Activated naive CD8-positive, alpha-beta T cell (primary cell): ENCODE results near the gene LAMA1.

Experiments used
- H3K27ac Mint-ChIP-seq: one replicate; pipeline ENCODE4 v1.8.0; 2021; ENCODE audit warnings: mixed read lengths
- H3K27me3 Mint-ChIP-seq: one replicate; pipeline ENCODE4 v1.8.0; 2021; ENCODE audit warnings: mixed read lengths
- H3K36me3 Mint-ChIP-seq: one replicate; pipeline ENCODE4 v1.8.0; 2021; ENCODE audit warnings: mixed read lengths
- H3K4me1 Mint-ChIP-seq: one replicate; pipeline ENCODE4 v1.8.0; 2021; ENCODE audit warnings: low read depth, mixed read lengths
- H3K4me3 Mint-ChIP-seq: one replicate; pipeline ENCODE4 v1.8.0; 2021; ENCODE audit warnings: mild to moderate bottlenecking, mixed read lengths
- H3K9me3 Mint-ChIP-seq: one replicate; pipeline ENCODE4 v1.8.0; 2021; ENCODE audit warnings: low read depth, mixed read lengths

The LAMA1 gene

DNA sequence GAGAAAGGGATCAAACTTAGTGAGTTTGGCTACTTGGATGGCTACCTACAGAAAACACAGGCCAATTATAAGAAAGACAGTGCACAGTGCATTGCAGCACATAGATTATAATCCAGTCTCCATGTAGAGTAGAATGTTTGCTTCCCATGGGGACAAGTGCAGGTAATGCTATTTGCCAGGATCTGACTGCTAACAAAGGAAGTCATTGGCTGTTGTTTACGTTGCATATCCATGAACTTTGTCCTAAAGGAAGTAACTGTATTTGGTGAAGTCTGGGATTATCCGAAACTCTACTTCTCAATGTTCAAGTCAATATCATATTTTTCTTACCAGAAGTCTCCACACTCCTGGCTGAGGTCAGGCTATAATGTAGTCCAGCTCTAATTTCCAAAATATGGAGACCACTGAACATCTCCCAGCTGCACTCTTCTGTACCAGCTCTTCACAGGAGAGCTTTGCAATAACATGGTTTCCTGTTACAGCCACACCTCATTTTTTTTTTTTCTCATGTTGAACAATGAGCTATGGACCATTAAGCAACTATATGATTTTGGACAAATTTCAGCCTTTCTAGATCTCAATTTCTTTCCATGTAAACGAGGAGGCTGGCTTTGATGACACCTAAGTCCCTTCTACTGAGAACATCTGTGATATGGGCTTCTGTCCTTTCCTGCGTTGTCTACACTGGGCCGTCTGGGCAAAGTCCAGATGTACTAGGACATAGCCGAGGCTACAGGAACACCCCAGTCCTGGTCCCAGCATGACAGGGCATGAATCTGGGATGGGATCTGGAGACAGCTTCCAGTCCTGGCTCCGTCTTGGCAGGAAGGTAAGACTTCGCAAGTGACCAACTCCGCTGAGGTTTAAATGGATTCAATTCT, 154.8 kb downstream of the LAMA1 start:
- no peak overlapping the region for H3K27ac Mint-ChIP-seq
- H3K4me1 Mint-ChIP-seq = no peaks in the 10 kb centered on the region

DNA sequence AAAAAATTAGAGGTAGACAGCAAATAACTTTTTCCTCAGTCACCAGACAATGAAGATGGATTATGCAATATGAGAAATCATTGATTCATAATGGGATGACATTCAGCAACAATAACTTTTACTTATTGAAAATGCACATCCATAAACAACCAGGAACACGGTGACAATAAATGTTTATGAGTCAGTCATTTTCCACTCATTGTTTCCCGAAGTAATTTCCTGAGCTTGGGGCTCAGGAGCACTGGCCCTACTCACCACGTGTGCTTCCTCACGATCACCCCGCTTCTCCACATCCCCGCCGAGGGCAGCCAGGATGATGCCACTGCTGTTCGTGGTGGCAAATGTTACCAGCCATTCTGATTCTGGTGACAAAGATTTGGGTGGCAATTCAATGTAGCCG, 156.3 kb downstream of the LAMA1 start:
- H3K9me3 Mint-ChIP-seq = no peaks in the 10 kb centered on the region
- H3K4me3 Mint-ChIP-seq = no peak overlapping the region
- no peak overlapping the region for H3K27ac Mint-ChIP-seq
- H3K27me3 Mint-ChIP-seq = no peaks in the 10 kb centered on the region
- no peaks in the 10 kb centered on the region for H3K36me3 Mint-ChIP-seq
- no peaks in the 10 kb centered on the region for H3K4me1 Mint-ChIP-seq

More for the DNA sequence above, 154.8 kb downstream of the LAMA1 start:
- no peak overlapping the region for H3K4me3 Mint-ChIP-seq
- no peaks in the 10 kb centered on the region for H3K9me3 Mint-ChIP-seq
- H3K36me3 Mint-ChIP-seq = no peaks in the 10 kb centered on the region
- H3K27me3 Mint-ChIP-seq = no peaks in the 10 kb centered on the region

DNA sequence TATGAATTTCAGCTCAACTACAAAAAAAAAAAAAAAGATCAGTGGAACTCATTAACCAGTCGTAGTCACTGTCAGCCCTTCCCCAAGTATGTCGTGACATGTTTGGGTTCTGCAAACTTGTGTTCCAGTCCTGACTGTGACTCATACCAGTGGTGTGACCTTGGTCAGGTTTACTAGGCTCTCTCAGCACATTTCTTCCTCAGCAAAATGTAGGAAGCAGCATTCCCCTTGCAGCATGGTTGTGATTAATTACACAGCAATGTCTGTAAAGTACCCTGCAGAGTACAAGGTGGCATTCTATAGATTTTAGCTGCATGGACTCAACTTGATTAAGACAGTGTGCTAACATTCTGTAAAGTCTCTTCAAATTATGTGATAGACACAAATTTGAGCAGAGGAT, 156.9 kb downstream of the LAMA1 start:
- Mint-ChIP-seq H3K36me3 (no peaks in the 10 kb centered on the region), H3K27me3 (no peaks in the 10 kb centered on the region), H3K4me1 (no peaks in the 10 kb centered on the region)

DNA sequence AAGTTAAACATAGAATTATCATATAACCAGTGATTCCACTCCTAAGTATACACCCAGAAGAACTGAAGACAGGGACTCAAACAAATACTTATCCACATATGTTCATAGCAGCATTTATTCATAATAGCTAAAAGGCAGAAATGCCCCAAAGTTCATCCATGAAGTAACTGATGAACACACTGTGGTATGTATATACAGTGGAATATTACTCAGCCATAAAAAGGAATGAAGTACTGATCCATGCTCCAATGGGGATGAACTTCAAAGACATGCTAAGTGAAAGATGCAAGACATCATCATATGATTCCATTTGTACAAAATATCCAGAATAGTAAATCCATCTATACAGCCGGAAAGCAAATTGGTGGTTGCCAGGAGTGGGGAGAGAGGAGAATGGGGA, 157.5 kb downstream of the LAMA1 start:
- Mint-ChIP-seq H3K27me3 (no peaks in the 10 kb centered on the region), H3K4me3 (no peak overlapping the region), H3K4me1 (no peaks in the 10 kb centered on the region), H3K27ac (no peak overlapping the region), H3K36me3 (no peaks in the 10 kb centered on the region), H3K9me3 (no peaks in the 10 kb centered on the region)

More for the DNA sequence above, 156.9 kb downstream of the LAMA1 start:
- Mint-ChIP-seq H3K9me3 (no peaks in the 10 kb centered on the region), H3K4me3 (no peak overlapping the region), H3K27ac (no peak overlapping the region)

DNA sequence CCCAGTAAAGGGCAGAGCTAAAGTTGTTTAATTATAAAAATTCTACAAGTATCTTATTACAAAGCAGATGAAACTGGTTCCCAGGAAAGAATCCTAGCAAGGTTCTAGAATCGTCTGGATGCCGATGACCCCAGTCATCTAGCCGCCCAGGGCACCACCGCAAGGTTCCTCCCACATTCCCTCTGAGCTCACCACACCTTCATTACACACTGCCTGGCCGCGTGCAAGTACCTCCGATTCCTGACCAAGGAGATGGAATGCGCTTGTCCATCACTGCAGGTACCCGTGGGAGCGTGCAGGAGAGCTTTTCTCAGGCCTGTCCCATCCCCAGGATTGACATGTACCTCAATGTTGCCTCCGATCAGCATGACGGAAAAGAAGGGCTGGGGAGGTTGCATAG, 158.5 kb downstream of the LAMA1 start:
- Mint-ChIP-seq H3K27me3 (no peaks in the 10 kb centered on the region), H3K4me1 (no peaks in the 10 kb centered on the region), H3K36me3 (no peaks in the 10 kb centered on the region), H3K27ac (no peak overlapping the region), H3K4me3 (no peak overlapping the region), H3K9me3 (no peaks in the 10 kb centered on the region)

GRCh38 chr18:6956999-6957398, 160.6 kb downstream of the LAMA1 start:
- H3K36me3 Mint-ChIP-seq = no peaks in the 10 kb centered on the region
- no peak overlapping the region for H3K4me3 Mint-ChIP-seq
- no peaks in the 10 kb centered on the region for H3K9me3 Mint-ChIP-seq
- no peaks in the 10 kb centered on the region for H3K27me3 Mint-ChIP-seq
- H3K27ac Mint-ChIP-seq = no peak overlapping the region
- H3K4me1 Mint-ChIP-seq = no peaks in the 10 kb centered on the region

DNA sequence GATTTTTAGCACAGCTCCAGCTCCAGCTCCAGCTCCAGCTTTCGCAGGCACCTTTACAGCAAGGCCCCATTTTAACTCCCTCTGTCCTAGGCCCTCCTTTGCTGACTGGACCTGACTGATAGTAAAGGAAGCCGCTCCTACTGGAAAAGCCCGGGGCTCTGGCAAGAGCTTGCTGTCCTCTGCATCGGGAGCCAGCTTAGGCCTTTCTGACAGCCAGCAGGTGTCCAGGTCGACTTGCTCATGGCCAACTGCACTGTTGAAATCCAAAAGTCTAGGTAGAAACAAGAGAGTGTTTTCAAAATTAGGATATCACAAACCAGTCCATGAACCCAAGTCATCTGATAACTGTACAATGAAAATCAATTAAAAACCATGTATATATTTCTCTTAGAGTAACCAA, 161.1 kb downstream of the LAMA1 start:
- Mint-ChIP-seq H3K9me3 (no peaks in the 10 kb centered on the region), H3K27ac (no peak overlapping the region), H3K36me3 (no peaks in the 10 kb centered on the region), H3K27me3 (no peaks in the 10 kb centered on the region), H3K4me3 (no peak overlapping the region), H3K4me1 (no peaks in the 10 kb centered on the region)

- Mint-ChIP-seq H3K27me3 (no peaks in the 10 kb centered on the region), H3K9me3 (no peaks in the 10 kb centered on the region), H3K27ac (no peak overlapping the region), H3K36me3 (no peaks in the 10 kb centered on the region), H3K4me3 (no peak overlapping the region), H3K4me1 (no peaks in the 10 kb centered on the region)
Observed at GRCh38 chr18:6955304-6955703, 162.3 kb downstream of the LAMA1 start.

- Mint-ChIP-seq H3K36me3 (no peaks in the 10 kb centered on the region), H3K9me3 (no peaks in the 10 kb centered on the region), H3K27me3 (no peaks in the 10 kb centered on the region), H3K4me1 (no peaks in the 10 kb centered on the region), H3K4me3 (no peak overlapping the region), H3K27ac (no peak overlapping the region)
Observed at GRCh38 chr18:6954501-6954900, 163.1 kb downstream of the LAMA1 start.

DNA sequence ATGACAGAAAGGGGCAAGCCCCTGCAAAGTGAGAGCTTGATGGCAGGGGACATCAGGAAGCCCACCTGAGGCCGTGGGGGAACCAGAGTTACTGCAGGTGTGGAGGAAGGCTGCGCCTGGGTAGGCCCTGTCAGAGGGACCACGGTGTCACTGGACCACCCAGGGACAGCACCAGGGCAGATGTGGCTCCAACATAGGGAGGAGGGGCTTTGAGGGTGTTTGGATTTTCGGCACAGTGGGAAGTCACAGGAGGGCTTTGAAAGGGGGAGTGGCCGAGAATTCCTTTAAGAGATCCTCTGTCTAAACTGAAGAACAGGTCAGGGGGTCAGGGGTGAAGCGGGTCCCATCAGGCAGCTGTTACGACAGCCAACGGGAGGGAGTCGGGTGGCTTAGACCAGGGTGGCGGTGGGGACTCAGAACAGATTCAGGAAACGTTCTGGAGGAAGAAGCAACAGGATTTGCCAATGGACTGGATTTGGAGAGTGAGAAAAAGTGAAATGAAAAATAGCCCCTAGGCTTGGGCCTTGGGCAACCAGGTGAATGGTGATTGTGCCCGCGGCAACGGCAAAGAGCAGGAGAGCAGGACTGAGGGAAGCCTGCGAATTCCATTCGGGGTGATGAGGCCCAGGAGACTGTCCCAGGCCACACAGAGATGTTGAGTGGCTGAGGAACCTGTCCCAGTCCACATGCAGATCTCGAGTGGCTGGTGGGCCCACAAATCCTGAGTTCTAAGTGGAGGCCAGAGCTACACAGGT, 166.1 kb downstream of the LAMA1 start:
- no peaks in the 10 kb centered on the region for H3K4me1 Mint-ChIP-seq
- H3K36me3 Mint-ChIP-seq = no peaks in the 10 kb centered on the region
- no peaks in the 10 kb centered on the region for H3K27me3 Mint-ChIP-seq
- H3K4me3 Mint-ChIP-seq = no peak overlapping the region
- no peaks in the 10 kb centered on the region for H3K9me3 Mint-ChIP-seq
- H3K27ac Mint-ChIP-seq = no peak overlapping the region

- Mint-ChIP-seq H3K36me3 (no peaks in the 10 kb centered on the region), H3K27me3 (no peaks in the 10 kb centered on the region), H3K4me1 (no peaks in the 10 kb centered on the region), H3K4me3 (no peak overlapping the region), H3K9me3 (no peaks in the 10 kb centered on the region), H3K27ac (no peak overlapping the region)
Observed at GRCh38 chr18:6950641-6951040, 167.0 kb downstream of the LAMA1 start.

- H3K4me1 Mint-ChIP-seq = no peaks in the 10 kb centered on the region
- H3K36me3 Mint-ChIP-seq = no peaks in the 10 kb centered on the region
- H3K27ac Mint-ChIP-seq = no peak overlapping the region
- H3K27me3 Mint-ChIP-seq = no peaks in the 10 kb centered on the region
- H3K9me3 Mint-ChIP-seq = no peaks in the 10 kb centered on the region
- no peak overlapping the region for H3K4me3 Mint-ChIP-seq
Observed at GRCh38 chr18:6949800-6950586, 167.6 kb downstream of the LAMA1 start.

DNA sequence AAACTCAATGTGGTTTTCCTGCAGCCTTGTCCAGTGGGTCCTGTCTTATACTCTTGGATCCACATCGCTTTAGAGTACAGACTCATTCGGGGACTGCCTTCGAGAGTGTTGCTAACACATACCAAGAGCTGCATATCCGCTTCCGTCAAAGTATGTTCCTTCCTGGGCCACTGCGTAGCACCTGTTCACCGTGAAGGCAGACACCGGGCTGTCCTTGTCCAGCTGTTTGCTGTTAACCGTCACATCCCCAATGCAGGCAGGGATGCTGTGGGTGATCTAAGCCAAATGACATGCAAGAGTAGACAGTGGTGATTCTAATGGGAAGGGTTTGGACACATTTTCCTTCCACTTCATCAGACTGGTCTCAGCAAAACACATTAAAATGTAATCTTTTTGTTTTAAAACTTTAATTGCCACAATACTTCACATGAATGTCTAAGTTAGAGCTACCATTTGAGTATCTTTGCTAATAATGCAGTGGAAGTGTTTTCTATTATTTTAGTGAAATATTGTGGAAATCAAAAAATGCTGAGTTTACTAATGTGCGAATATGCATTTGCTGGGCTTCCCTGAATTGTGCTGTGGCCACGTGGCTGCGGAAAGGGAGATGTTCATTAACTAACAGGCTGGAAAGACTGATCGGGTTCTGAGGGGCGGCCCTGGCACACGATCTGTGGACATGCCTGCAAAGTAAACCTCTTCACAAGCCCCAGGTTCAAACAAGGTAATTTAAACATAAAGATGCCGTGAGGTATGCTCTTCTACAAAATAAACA, 169.1 kb downstream of the LAMA1 start:
- Mint-ChIP-seq H3K36me3 (no peaks in the 10 kb centered on the region), H3K27me3 (no peaks in the 10 kb centered on the region), H3K27ac (no peak overlapping the region), H3K9me3 (no peaks in the 10 kb centered on the region), H3K4me1 (no peaks in the 10 kb centered on the region), H3K4me3 (no peak overlapping the region)

- Mint-ChIP-seq H3K9me3 (no peaks in the 10 kb centered on the region), H3K36me3 (no peaks in the 10 kb centered on the region), H3K27me3 (no peaks in the 10 kb centered on the region), H3K4me3 (no peak overlapping the region), H3K4me1 (no peaks in the 10 kb centered on the region), H3K27ac (no peak overlapping the region)
Observed at GRCh38 chr18:6947338-6948030, 170.1 kb downstream of the LAMA1 start.
